ENCODE measurements around the gene ASTN2.

ASTN2 gene

GRCh38 chr9:117000834-117001233 lies 414.0 kb downstream of the ASTN2 start:
- no peak for DNase-seq

GRCh38 chr9:117000196-117000723 lies 414.6 kb downstream of the ASTN2 start:
- DNase-seq = no peak

- DNase-seq = no peak
These were observed 416.6 kb downstream of the ASTN2 start for GRCh38 chr9:116998305-116998704.

- no peak for DNase-seq
These were observed 422.0 kb downstream of the ASTN2 start for GRCh38 chr9:116992865-116993264.

- no peak for DNase-seq
These were observed 423.8 kb downstream of the ASTN2 start for GRCh38 chr9:116991051-116991450.

- no peak for DNase-seq
These were observed 424.3 kb downstream of the ASTN2 start for GRCh38 chr9:116990592-116990991.

GRCh38 chr9:116987721-116988485 lies 427.0 kb downstream of the ASTN2 start:
- no peak for DNase-seq

GRCh38 chr9:116986015-116986414 lies 428.8 kb downstream of the ASTN2 start:
- no peak for DNase-seq

- DNase-seq = no peak
These were observed 429.3 kb downstream of the ASTN2 start for GRCh38 chr9:116985596-116985995.

GRCh38 chr9:116984111-116984510 lies 430.7 kb downstream of the ASTN2 start:
- no peak for DNase-seq

GRCh38 chr9:116980582-116981120 lies 434.2 kb downstream of the ASTN2 start:
- no peak for DNase-seq

- no peak for DNase-seq
These were observed 435.4 kb downstream of the ASTN2 start for GRCh38 chr9:116979456-116979855.

GRCh38 chr9:116978155-116978554 lies 436.7 kb downstream of the ASTN2 start:
- no peak for DNase-seq

- DNase-seq = no peak
These were observed 439.7 kb downstream of the ASTN2 start for GRCh38 chr9:116975126-116975525.

GRCh38 chr9:116966199-116966598 lies 448.7 kb downstream of the ASTN2 start:
- no peak for DNase-seq

- no peak for DNase-seq
These were observed 450.6 kb downstream of the ASTN2 start for GRCh38 chr9:116964258-116964657.

GRCh38 chr9:116959809-116960208 lies 455.0 kb downstream of the ASTN2 start:
- no peak for DNase-seq

GRCh38 chr9:116958881-116959280 lies 456.0 kb downstream of the ASTN2 start:
- DNase-seq = no peak

- no peak for DNase-seq
These were observed 460.1 kb downstream of the ASTN2 start for GRCh38 chr9:116954731-116955130.

GRCh38 chr9:116953271-116953670 lies 461.6 kb downstream of the ASTN2 start:
- no peak for DNase-seq

GRCh38 chr9:116952436-116952810 lies 462.4 kb downstream of the ASTN2 start:
- no peak for DNase-seq

- no peak for DNase-seq
These were observed 463.0 kb downstream of the ASTN2 start for GRCh38 chr9:116951588-116952435.

GRCh38 chr9:116945817-116946216 lies 469.0 kb downstream of the ASTN2 start:
- DNase-seq = no peak
